NB4 (cell line): ENCODE measurements around the gene KRTAP5-7.

Experiments used
- CTCF ChIP-seq: IDR thresholded peaks from one replicate; pipeline ENCODE4 v1.5.1; 2012; ENCODE audit warnings: low read depth, low read length
- MAX ChIP-seq: IDR thresholded peaks from 2 replicates; pipeline ENCODE4 v1.6.1; 2011; ENCODE audit warnings: low read depth, low read length
- POLR2A ChIP-seq: IDR thresholded peaks from 2 replicates; pipeline ENCODE4 v1.6.1; 2011; ENCODE audit warnings: mild to moderate bottlenecking; ENCODE audit not compliant: insufficient read length; ENCODE audit errors: extremely low read depth

- TF ChIP-seq CTCF (no peak), POLR2A (no peak), MAX (no peak)
These were observed 36.9 kb upstream of the KRTAP5-7 start for GRCh38 chr11:71490044-71490730.
